Posterior vena cava (tissue), 2 donors: ENCODE results near the gene PCAT7. TPM values are rescaled to one million over a fixed set of nuclear protein-coding genes. Genes with fewer than 3 reads are reported as not detected.
"Not testable (repeated sequence)": the region's sequence is repeated elsewhere in the genome, so short reads cannot be mapped to it uniquely, and the experiment has no call there.

ENCODE experiments used
- DNase-seq: peaks from one replicate; pipeline ENCODE4 v3.0.0-alpha.2; 2020; ENCODE audit warnings: low spot score
- intact Hi-C, 2 donors: fragments of 100-400 bp; cut with DNase I; formaldehyde crosslinking; loops; one replicate each; pipeline versions ENCODE4 v1.14.1 to v1.14.2; 2022 to 2023
- total RNA-seq, 2 donors: library from RNA; stranded (reverse); fragmentation: NEBNext Ultra II Directional; extraction: Animal tissue kit (Norgen Biotek cat#: 25700); gene quantifications; one replicate each; pipeline ENCODE4 v1.2.1, GENCODE V29; 2021
- donor health status: DM: yes; HTN: yes; CAD: no.
- donor health status: DM: yes; HTN: yes; CAD: no.

Gene PCAT7
- total RNA-seq, 2 donors from 2014 or later: not detected

DNA sequence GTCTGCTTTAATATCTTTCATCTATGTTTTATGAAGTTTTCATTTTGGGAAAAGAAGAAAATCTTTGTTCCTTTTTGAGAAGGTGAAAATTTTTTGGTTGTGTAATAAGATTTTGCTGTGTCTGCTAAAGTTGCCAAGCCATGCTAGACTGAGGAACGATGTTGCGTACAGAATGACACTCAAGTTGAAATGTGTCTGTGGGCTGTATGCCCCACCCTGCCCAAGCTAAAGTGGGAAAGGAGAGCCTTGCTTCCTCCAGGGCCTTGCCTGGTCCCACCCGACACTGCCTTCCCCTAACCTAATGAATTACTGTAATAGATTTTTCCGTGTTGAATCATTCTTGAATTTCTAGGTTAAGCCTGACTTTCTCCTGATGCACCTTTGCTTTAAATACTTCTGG lies 2.5 kb downstream of the PCAT7 start:
- DNase-seq: no peak
- intact Hi-C loops: no loop called here

DNA sequence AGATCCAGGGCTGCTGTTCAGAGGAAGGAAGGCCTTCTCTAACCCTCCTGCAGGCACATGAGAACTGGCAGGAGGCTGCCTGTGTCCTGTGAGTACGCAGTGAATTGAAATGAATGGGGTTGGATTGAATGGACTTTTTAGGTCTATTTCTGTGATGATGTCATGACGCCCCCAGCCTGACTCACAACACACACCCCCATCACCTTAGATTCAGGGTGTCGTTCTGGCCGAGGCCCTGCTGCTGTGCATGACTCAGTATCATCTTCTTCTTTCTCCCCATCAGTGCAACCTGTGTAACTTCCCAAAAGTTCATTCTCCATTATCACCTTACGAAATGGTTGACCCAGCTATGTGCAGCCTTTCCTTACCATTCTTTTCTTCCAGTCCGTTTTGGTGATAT lies 5.4 kb downstream of the PCAT7 start:
- intact Hi-C loops: no loop called here
- no peak for DNase-seq

DNA sequence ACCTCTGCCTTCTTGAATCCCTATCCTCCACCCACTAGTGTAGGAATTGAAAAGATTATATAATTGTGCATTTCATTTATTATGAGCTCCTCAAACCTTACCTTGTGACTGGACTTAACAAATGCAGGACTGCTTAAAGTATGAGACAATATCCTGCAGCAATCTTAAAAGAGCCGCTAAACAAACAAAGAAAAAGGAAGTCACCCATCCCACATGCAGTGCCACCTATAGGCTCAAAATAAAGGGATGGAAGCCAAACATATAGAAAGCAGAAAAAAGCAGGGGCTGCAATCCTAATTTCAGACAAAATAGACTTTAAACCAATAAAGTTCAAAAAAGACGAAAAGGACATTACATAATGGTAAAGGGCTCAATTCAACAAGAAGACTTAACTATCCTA lies 8.7 kb downstream of the PCAT7 start:
- no peak for DNase-seq
- intact Hi-C loops: no loop called here

DNA sequence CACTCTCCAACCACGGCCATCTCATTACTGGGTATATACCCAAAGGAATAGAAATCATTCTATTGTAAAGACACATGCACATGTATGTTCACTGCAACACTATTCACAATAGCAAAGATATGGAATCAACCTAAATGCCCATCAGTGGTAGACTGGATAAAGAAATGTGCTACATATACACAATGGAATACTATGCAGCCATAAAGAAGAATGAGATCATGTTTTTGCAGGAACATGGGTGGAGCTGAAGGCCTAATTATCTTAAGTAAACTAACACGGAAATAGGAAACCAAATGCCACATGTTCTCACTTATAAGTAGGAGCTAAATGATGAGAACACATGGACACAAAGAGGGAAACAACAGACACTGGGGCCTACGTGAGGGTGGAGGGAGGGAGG lies 9.4 kb downstream of the PCAT7 start:
- intact Hi-C loops, DNase-seq: not testable (repeated sequence)

GRCh38 chr9:94566550-94566949 lies 11.7 kb downstream of the PCAT7 start:
- intact Hi-C loops: no loop called here
- no peak for DNase-seq

GRCh38 chr9:94567271-94567670 lies 12.4 kb downstream of the PCAT7 start:
- no peak for DNase-seq
- intact Hi-C loops: no loop called here

GRCh38 chr9:94568250-94568889 lies 13.5 kb downstream of the PCAT7 start:
- no peak for DNase-seq
- intact Hi-C loops: no loop called here

DNA sequence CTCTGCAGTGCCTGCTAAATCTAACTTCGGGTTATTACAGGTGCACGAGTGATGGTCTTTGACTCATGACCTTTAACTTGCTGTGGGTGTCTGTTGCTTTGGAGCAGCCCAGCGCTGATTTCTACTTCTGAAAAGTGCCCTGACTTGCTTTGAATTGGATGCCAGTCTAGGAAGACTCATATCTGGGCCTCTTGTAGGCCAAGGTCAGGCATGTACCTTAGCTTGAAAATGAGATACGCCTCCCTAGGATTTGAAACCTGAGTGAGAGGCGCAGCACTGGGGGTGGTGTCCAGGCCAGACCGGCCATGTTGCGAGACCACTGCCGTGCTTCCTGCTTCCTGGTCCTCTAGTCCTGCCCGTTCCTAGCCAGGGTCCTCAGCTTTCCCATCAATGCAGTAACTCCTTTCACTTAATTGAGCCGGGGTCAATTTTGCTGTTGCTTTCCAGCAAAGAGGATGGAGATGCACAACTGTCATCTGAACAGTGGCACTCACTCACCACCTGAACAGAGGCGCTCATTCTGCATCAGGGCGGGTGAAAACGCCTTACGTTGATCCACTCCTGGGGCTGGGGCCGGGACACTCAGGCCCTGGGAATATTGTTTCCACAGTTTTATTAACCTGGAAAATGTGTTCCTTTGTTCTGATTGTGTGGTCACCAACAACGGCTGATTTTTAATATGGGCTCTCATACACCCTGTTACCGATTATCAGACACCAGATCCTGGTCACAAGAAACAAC lies 14.3 kb downstream of the PCAT7 start:
- DNase-seq: no peak
- intact Hi-C loops: no loop called here

DNA sequence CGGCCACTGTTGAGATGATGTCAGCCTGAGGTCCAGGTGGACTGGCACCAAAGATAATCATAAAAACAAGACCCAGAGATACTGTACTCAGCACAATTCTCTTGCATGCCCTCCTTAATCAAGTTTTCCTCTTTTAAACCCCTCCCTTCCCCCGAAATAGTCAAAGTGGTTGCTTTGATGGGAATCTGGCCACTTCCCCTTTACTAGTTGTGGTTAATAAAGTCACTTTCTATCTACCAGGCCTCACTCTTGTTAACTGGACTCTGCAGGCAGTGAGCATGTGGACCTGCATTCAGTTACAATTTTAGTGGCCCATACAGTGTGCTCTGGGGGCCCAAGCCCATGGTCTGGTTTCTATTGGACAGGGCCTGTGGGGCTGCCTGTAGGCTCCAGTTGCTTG lies 21.2 kb downstream of the PCAT7 start:
- DNase-seq: no peak
- intact Hi-C loops: no loop called here

DNA sequence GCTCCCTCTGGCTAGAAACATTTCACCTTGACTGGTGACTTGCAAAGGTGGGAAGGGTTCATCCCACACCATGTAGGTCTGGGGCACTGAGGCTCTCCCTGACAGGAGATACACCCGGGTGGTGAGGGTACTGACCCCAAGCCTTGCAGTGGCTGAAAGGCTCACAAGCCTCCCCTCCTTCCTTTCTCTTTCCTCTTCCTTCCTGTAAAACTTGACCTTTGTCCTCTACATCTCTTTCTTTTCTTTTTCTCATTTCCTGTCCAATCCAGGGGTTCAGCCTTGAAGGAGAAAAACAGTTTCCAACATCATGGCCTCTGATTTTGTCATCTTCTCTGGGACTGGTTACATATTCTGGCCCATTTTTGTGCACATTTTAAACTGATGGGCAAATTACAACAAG lies 22.2 kb downstream of the PCAT7 start:
- intact Hi-C loops: no loop called here

GRCh38 chr9:94577571-94577970 lies 22.7 kb downstream of the PCAT7 start:
- DNase-seq: no peak
- intact Hi-C loops: no loop called here

More for the DNA sequence above, 22.2 kb downstream of the PCAT7 start:
- no peak for DNase-seq

- no peak for DNase-seq
- intact Hi-C loops: no loop called here
Measured at GRCh38 chr9:94581728-94582127, 26.8 kb downstream of the PCAT7 start.

- intact Hi-C loops: no loop called here
Measured at GRCh38 chr9:94584555-94584954, 29.7 kb downstream of the PCAT7 start.

GRCh38 chr9:94586316-94586715 lies 31.4 kb downstream of the PCAT7 start:
- intact Hi-C loops: no loop called here
- DNase-seq: no peak

More at GRCh38 chr9:94584555-94584954, 29.7 kb downstream of the PCAT7 start:
- DNase-seq: no peak

DNA sequence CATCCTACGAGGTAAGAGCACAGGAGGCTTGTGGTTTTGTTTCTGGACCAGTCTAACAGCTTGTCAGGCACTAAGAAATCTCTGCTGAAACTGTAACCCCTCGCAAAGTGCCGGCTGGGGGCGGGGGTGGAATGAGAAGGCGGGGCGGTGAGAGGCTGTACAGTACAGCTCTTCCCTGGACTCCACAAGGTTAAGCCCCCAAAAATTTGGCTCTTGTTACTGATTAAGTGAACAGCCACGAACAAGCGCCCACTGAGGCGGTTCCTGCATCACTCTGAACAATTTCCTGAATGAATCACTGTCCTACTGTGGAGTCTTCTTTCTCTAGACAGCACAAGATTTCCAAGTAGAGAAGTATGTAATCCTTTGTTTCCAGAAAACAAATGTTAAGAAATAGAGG lies 31.9 kb downstream of the PCAT7 start:
- intact Hi-C loops: no loop called here
- DNase-seq: no peak

- intact Hi-C loops: no loop called here
- DNase-seq: no peak
Measured at GRCh38 chr9:94588681-94589080, 33.8 kb downstream of the PCAT7 start.

- DNase-seq, intact Hi-C loops: not testable (repeated sequence)
Measured at GRCh38 chr9:94591046-94591545, 36.2 kb downstream of the PCAT7 start.

DNA sequence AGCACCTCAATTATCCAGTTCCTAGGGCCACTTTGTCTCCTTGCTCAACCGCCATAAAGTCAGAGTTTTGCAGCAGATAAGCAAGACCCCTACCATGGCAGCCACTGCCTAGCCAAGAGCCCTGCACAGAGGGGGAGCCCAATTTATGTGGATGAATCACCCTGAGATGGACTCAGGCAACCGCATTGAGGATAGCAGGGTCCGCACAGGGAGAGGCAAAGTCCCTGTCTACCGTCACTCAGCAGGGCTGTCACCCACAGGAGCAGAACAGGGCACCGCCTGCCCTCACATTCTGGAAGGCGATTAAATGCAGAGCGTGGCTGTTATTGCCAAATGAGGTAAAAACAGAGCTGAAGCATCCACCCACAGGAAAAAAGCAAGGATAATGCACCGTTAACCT lies 37.0 kb downstream of the PCAT7 start:
- no peak for DNase-seq
- intact Hi-C loops: no loop called here

GRCh38 chr9:94592683-94593082 lies 37.8 kb downstream of the PCAT7 start:
- intact Hi-C loops: not testable (repeated sequence)

GRCh38 chr9:94593459-94594345 lies 38.8 kb downstream of the PCAT7 start, which contains the start of gene FBP2:
Gene FBP2, minus strand, starts transcription at chr9:94593824. Its CDS starts 98 bp downstream, at chr9:94593726.
- no peak for DNase-seq
- intact Hi-C loops: no loop called here

More at GRCh38 chr9:94592683-94593082, 37.8 kb downstream of the PCAT7 start:
- not testable (repeated sequence) for DNase-seq
